ENCODE data around the gene SSR2.
A peak's percentile ranks its signal among the peaks of the same experiment; 100 is the strongest.
"Not testable (repeated sequence)": the region's sequence is repeated elsewhere in the genome, so short reads cannot be mapped to it uniquely, and the experiment has no call there.

The SSR2 gene

GRCh38 chr1:155996166-155996565, 24.6 kb downstream of the SSR2 start:
- no peak for DNase-seq (ENCODE audit: low spot score)

- no peak for DNase-seq (ENCODE audit: low spot score)
Measured at GRCh38 chr1:155993595-155993994, 27.2 kb downstream of the SSR2 start.

GRCh38 chr1:155990005-155990739, 30.6 kb downstream of the SSR2 start:
- DNase-seq (ENCODE audit: low spot score) = no peak

- DNase-seq (ENCODE audit: low spot score) = peak; percentile 72
Measured at GRCh38 chr1:155989242-155990004, 31.3 kb downstream of the SSR2 start.

DNA sequence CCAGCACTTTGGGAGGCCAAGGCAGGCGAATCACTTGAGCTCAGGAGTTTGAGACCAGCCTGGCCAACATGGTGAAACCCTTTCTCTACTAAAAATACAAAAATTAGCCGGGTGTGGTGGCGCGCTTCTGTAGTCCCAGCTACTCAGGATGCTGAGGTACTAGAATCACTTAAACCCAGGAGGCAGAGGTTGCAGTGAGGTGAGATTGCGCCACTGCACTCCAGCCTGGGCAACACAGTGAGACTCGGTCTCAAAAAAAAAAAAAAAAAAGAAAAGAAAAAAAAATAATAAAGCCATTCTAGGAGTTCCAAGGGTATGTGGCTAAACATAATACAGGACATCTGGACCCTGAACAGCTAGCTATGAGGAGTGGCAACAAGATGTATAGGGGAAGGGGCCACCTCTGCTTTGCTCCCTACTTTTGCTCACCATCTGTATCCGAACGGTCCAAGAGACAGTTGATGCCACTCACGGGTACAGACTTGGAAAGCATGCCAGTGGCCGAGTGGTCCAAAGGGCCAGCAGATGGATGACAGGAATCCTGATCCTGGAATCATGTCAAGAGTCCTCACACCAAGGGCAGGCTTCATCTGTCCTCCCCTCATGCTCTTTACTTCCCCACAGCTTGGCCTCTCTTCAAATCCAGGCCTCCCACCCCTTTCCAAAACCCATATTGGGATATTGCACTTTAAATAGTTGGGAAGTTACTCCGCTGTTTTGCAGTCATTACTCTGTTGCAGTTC, 35.7 kb downstream of the SSR2 start:
- not testable (repeated sequence) for DNase-seq (ENCODE audit: low spot score)

DNA sequence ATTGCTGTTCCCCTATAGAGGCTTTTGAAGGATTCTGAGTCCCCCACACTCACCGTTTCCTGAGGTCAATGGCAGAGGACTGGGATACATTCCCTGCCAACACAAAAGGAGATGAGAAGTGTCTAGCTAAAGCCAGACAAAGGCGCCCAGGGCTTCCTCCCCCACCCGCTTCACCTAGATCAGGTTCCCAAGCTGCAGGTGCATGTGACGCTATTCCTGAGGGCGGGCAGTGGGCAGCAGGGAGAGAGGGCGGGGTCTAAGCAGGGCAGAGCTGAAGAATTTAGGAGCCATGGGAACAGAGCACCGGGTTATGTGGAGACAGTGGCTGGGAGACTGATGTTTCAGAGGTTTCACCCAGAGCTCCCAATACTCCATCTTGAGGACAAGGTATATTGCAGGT, 36.4 kb downstream of the SSR2 start:
- no peak for DNase-seq (ENCODE audit: low spot score)

- DNase-seq (ENCODE audit: low spot score) = no peak
Measured at GRCh38 chr1:155983191-155984024, 37.3 kb downstream of the SSR2 start.

DNA sequence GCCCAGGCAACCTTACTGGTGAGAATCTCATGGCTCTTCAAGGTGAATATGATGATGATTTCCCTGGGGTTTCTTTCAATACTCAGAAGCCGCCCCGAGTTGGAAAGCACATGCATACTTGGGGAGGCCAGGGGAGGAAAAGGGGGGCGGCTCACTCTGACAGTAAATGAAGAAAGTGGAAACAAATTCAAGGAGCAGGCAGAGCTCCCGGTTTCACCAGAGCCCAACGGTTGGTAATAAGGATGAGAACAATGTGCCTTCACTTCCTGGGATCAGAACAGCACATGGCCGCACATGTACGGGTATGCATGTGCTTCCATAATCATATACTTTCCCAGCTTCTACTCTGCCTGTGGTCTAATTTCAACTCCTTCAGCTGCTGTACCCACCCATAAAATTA, 38.6 kb downstream of the SSR2 start:
- DNase-seq (ENCODE audit: low spot score) = no peak

DNA sequence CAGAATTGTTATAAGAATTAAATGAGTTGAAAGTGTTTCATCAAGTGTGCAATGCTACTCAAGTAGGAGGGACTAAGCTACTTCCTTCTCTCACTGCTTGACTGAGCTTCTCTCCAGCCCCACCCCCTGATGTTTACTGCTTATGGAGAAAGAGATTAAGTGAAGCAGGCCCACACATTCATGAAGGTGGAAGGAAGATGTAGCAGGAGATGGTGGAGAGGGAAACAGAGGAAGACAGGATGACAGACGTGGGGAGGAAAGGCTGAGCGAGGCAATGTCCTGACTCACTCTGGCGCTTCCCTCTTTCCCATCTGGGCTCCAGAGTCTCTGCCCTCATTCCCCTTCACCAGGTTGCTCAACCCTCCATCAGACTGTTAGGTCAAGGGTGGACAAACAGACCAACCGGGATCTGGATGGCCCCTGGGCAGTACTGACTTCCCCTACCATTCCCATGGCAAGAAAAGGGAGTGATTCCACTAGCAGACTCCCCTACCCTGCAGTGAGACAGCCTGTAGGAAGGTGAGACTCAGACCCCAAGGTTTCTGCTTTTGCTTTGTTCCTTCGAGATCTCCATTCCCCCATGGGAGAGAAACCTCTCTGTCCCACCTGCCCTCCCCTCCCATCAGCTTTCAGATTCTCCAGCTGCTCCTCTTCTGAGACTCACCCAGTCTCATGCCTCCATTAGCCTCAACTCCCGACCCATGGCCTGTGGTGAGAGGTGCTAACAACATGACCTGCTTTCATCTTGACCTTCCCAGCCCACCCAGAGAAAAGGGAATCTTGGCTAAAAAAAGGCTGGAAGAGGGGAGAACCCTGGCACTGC, 39.3 kb downstream of the SSR2 start:
- DNase-seq (ENCODE audit: low spot score) = no peak

GRCh38 chr1:155979597-155980343, 41.0 kb downstream of the SSR2 start:
- DNase-seq (ENCODE audit: low spot score) = no peak

GRCh38 chr1:155978973-155979429, 41.8 kb downstream of the SSR2 start:
- DNase-seq (ENCODE audit: low spot score) = no peak

GRCh38 chr1:155978325-155978972, 42.3 kb downstream of the SSR2 start, which contains the start of gene ARHGEF2:
Gene ARHGEF2 (minus strand): TSS chr1:155978547. CDS start chr1:155978427, 120 bp downstream.
- peak; percentile 65 for DNase-seq (ENCODE audit: low spot score)

GRCh38 chr1:155977690-155978324, 42.9 kb downstream of the SSR2 start:
- DNase-seq (ENCODE audit: low spot score) = no peak

DNA sequence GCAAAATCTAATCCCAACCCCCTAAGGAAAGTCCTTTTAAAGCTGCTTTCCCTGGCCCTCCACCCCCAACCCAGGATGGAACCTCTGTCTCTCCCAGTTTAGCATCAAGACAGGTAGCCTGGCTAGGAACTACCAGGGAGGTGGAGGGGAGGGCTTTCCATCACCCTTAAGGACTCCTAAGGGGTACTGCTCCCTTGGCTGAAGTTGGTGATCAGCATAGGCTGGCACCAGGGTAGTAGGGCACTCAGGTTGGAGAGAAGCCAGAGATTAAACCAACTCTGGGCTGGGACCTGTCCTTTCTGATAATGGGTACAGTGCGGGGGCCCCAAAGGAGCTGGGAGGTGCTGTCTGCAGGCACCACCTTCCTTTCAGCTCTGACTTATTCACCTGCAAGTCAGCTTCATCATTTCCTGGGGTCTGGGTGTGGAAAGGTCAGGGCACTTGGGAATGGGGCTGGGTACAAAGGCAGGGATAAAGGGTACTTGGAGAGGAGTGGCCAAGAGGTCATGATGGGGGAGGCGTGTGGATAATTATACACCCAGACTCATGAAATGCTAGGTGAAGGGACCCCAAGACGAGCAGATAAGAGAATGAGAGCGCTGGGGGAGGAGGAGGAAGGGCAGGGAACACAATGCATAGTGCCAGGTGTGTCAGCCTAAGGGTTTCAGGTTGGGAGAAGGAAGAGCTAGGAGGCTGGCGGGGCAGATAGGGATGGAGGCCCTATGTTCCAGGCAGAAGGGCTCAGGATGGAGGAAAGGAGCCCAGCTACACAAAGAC, 43.6 kb downstream of the SSR2 start:
- DNase-seq (ENCODE audit: low spot score) = no peak

DNA sequence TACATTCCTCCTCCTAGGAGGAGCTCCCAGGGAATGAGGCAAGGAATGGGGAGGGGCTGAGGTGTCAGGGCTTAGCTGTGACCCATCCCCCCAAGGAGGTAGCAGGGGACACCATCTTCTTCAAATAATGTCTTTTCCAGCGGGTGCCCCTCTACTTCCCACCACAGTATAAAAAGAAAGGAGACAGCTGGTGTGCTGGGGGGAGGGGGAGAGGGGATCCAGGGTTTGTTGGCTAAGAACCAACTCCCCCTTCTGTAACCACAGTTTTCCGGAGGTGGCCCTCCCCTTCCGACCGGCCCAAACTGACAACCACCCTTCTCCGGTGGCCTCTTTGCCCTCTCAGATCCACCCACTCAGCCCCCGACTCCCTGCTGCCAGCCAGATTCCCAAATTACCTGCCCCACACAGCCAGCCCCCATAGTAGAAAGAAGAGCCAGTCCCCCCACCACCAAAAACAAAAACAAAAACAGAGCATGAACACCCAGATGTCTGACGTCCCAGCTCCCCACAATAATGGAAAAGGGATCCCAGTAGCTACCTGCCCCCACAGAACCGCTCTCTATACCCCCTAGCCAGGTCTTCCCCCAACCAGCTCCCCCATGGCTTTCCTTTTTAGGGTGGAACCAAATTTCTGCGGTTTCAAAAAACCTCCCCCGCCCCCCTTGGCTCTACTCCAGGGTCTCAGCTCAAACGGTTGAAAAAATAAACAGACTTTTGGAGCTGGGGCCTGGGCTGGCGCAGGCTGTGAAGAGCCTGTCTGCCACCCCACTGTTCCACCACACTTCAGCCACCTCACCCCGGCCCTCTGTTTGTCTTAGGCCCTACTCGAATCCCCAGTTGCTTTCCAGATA, 44.5 kb downstream of the SSR2 start:
- DNase-seq (ENCODE audit: low spot score) = no peak

DNA sequence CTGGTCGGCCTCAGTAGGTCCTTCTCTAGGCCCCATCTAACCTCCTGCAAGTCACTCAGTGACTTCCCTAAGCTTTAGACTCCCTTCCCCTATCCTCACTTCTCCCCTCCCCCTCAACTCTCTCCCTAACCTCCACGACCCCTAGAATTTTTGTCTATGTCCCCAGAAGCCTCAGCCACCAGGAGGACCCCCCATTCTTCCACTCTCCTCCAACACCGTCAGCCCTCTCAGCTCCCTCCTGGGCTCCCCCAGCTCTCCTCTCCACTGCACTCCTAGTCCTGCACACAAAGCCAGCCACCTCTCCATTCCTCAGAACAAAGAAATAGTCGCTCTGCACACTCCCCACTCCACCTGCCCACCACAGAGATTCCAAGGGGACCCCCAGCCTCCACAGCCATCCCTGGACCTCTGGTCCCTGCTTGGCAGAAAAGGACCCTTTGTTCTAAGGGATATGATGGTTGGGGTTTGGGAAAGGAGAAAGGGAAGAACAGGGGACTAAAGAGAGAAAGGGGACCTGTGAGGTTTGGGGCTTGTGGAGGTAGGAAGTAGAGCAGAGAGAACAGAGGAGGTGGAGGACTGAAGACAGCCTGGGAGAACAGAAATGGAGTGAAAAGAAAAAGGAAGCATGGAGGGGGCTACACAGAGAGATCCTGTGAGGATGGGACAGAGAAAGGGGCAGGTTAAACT, 45.2 kb downstream of the SSR2 start:
- no peak for DNase-seq (ENCODE audit: low spot score)
